H9 (cell line): ENCODE results near the gene PNLDC1. TPM values are rescaled to one million over a fixed set of nuclear protein-coding genes. Genes with fewer than 3 reads are reported as not detected.

Experiments
- DNase-seq: peaks from one replicate; pipeline ENCODE4 v3.0.0-alpha.2; 2017
- H2AFZ ChIP-seq: one replicate; pipeline ENCODE4 v1.6.1; 2013; ENCODE audit warnings: mild to moderate bottlenecking, low read length, control low read depth, moderate library complexity
- H2AK5ac ChIP-seq: 2 replicates; pipeline ENCODE4 v1.6.1; 2013; ENCODE audit warnings: low read length, control low read depth, mixed read lengths; ENCODE audit not compliant: insufficient read length
- H2BK120ac ChIP-seq: one replicate; pipeline ENCODE4 v1.6.1; 2013; ENCODE audit warnings: low read depth, mild to moderate bottlenecking, low read length, control low read depth, inconsistent platforms; ENCODE audit not compliant: poor library complexity, severe bottlenecking
- H2BK12ac ChIP-seq: 2 replicates; pipeline ENCODE4 v1.6.1; 2013; ENCODE audit warnings: low read length, control low read depth, mixed read lengths, low read depth; ENCODE audit not compliant: insufficient read length
- H2BK15ac ChIP-seq: 2 replicates; pipeline ENCODE4 v1.6.1; 2013; ENCODE audit warnings: low read depth, low read length, control low read depth
- H2BK20ac ChIP-seq: one replicate; pipeline ENCODE4 v1.6.1; 2013; ENCODE audit warnings: low read depth, mild to moderate bottlenecking, low read length, control low read depth, inconsistent platforms; ENCODE audit not compliant: poor library complexity, severe bottlenecking
- H2BK5ac ChIP-seq: 2 replicates; pipeline ENCODE4 v1.6.1; 2013; ENCODE audit warnings: low read length, control low read depth, mixed read lengths; ENCODE audit not compliant: insufficient read length
- H3K14ac ChIP-seq: 2 replicates; pipeline ENCODE4 v1.6.1; 2013; ENCODE audit warnings: low read length, control low read depth; ENCODE audit not compliant: insufficient read depth
- H3K18ac ChIP-seq: 2 replicates; pipeline ENCODE4 v1.6.1; 2013; ENCODE audit warnings: low read depth, mild to moderate bottlenecking, mixed read lengths, low read length, control low read depth; ENCODE audit not compliant: insufficient read length
- H3K23ac ChIP-seq: 2 replicates; pipeline ENCODE4 v1.6.1; 2013; ENCODE audit warnings: low read length, control low read depth, mixed read lengths, low read depth; ENCODE audit not compliant: insufficient read length
- H3K23me2 ChIP-seq: 2 replicates; pipeline ENCODE4 v1.6.1; 2013; ENCODE audit warnings: low read depth, mild to moderate bottlenecking, mixed read lengths, low read length, control low read depth; ENCODE audit not compliant: insufficient read length, poor library complexity, severe bottlenecking
- H3K27ac ChIP-seq: 2 replicates; pipeline ENCODE4 v1.5.1; 2013; ENCODE audit warnings: low read length, control low read depth, mixed read lengths, low read depth; ENCODE audit not compliant: insufficient read length
- H3K27me3 ChIP-seq: 2 replicates; pipeline ENCODE4 v1.6.1; 2013; ENCODE audit warnings: low read length, control low read depth, inconsistent platforms; ENCODE audit not compliant: insufficient read depth
- H3K4ac ChIP-seq: 2 replicates; pipeline ENCODE4 v1.6.1; 2013; ENCODE audit warnings: low read depth, mild to moderate bottlenecking, control low read depth, inconsistent platforms, low read length, moderate library complexity
- H3K4me1 ChIP-seq: 2 replicates; pipeline ENCODE4 v1.6.1; 2013; ENCODE audit warnings: low read length, control low read depth, inconsistent platforms; ENCODE audit not compliant: insufficient read depth
- H3K4me2 ChIP-seq: 2 replicates; pipeline ENCODE4 v1.6.1; 2013; ENCODE audit warnings: low read length, control low read depth, mixed read lengths; ENCODE audit not compliant: insufficient read length, insufficient read depth
- H3K56ac ChIP-seq: 2 replicates; pipeline ENCODE4 v1.6.1; 2013; ENCODE audit warnings: low read depth, mild to moderate bottlenecking, mixed read lengths, low read length, control low read depth; ENCODE audit not compliant: insufficient read length
- H3K79me1 ChIP-seq: 2 replicates; pipeline ENCODE4 v1.6.1; 2013; ENCODE audit warnings: low read depth, mild to moderate bottlenecking, moderate library complexity, low read length, control low read depth, inconsistent platforms; ENCODE audit not compliant: insufficient read depth, poor library complexity, severe bottlenecking
- H3K79me2 ChIP-seq: 2 replicates; pipeline ENCODE4 v1.6.1; 2013; ENCODE audit warnings: low read length, control low read depth, inconsistent platforms; ENCODE audit not compliant: insufficient read depth
- H3K9ac ChIP-seq: 2 replicates; pipeline ENCODE4 v1.6.1; 2013; ENCODE audit warnings: low read length, control low read depth, mixed read lengths; ENCODE audit not compliant: insufficient read length; ENCODE audit errors: extremely low read depth
- H3K9me3 ChIP-seq: one replicate; pipeline ENCODE4 v1.6.1; 2013; ENCODE audit warnings: low read depth, low read length, inconsistent platforms; ENCODE audit not compliant: control insufficient read depth
- H3T11ph ChIP-seq: one replicate; pipeline ENCODE4 v1.6.1; 2013; ENCODE audit warnings: mild to moderate bottlenecking, low read length, control low read depth, inconsistent platforms
- H4K20me1 ChIP-seq: one replicate; pipeline ENCODE4 v1.6.1; 2013; ENCODE audit not compliant: control insufficient read depth, insufficient read length, insufficient read depth
- H4K5ac ChIP-seq: 2 replicates; pipeline ENCODE4 v1.6.1; 2013; ENCODE audit warnings: low read depth, mild to moderate bottlenecking, mixed read lengths, low read length, control low read depth; ENCODE audit not compliant: insufficient read length
- H4K8ac ChIP-seq: replicated peaks from 2 replicates; pipeline ENCODE4 v1.6.1; 2013; ENCODE audit warnings: low read length, control low read depth, mixed read lengths, low read depth; ENCODE audit not compliant: insufficient read length
- H4K91ac ChIP-seq: 2 replicates; pipeline ENCODE4 v1.6.1; 2013; ENCODE audit warnings: low read depth, mild to moderate bottlenecking, moderate library complexity, mixed read lengths, low read length, control low read depth; ENCODE audit not compliant: insufficient read length
- H3K27ac Mint-ChIP-seq, 3 experiments: 2 replicates in 2 of 3; 3 replicates in 1 of 3; pipeline ENCODE4 v1.8.0; 2020 to 2021; ENCODE audit warnings: mixed read lengths in 3 of 3, mild to moderate bottlenecking in 1 of 3, moderate library complexity in 1 of 3
- H3K27me3 Mint-ChIP-seq: 2 replicates; pipeline ENCODE4 v1.8.0; 2021; ENCODE audit warnings: low read depth, mild to moderate bottlenecking, moderate library complexity, mixed read lengths
- H3K36me3 Mint-ChIP-seq, 3 experiments: 2 replicates in 2 of 3; 3 replicates in 1 of 3; pipeline ENCODE4 v1.8.0; 2020 to 2021; ENCODE audit warnings: low read depth in 3 of 3, mixed read lengths in 3 of 3; ENCODE audit not compliant: insufficient read depth in 1 of 3
- H3K4me1 Mint-ChIP-seq, 2 experiments: 2 replicates each; pipeline ENCODE4 v1.8.0; 2020; ENCODE audit warnings: mixed read lengths in 2 of 2
- H3K4me3 Mint-ChIP-seq, 2 experiments: 2 replicates in 1 of 2; 3 replicates in 1 of 2; pipeline ENCODE4 v1.8.0; 2020 to 2021; ENCODE audit warnings: mild to moderate bottlenecking in 2 of 2, mixed read lengths in 2 of 2, moderate library complexity in 1 of 2
- H3K9me3 Mint-ChIP-seq, 2 experiments: 2 replicates in 1 of 2; 3 replicates in 1 of 2; pipeline ENCODE4 v1.8.0; 2020; ENCODE audit warnings: mild to moderate bottlenecking in 2 of 2, mixed read lengths in 2 of 2, moderate library complexity in 1 of 2
- WGBS: extraction: QIAGEN DNeasy Blood & Tissue Kit; methylation state at CpG from one replicate; pipeline ENCODE4 v1.1.7; 2013; ENCODE audit warnings: missing lambda C conversion rate, low lambda C conversion rate, mixed read lengths; ENCODE audit not compliant: insufficient read length; ENCODE audit errors: extremely low coverage; 5-methylcytosine and 5-hydroxymethylcytosine counted together
- total RNA-seq: library from RNA; stranded (reverse); gene quantifications from 2 replicates; pipeline ENCODE4 v1.2.1, GENCODE V29; 2021
- TF ChIP-seq, protein P1 (sequence below): fragments of 200-600 bp; sonication (generic); conservative IDR thresholded peaks from 3 replicates; pipeline ENCODE4 v1.8.0; 2021; ENCODE audit warnings: antibody characterized with exemption, mild to moderate bottlenecking

The PNLDC1 gene
- total RNA-seq, 1 experiment from 2014 or later: not detected

DNA sequence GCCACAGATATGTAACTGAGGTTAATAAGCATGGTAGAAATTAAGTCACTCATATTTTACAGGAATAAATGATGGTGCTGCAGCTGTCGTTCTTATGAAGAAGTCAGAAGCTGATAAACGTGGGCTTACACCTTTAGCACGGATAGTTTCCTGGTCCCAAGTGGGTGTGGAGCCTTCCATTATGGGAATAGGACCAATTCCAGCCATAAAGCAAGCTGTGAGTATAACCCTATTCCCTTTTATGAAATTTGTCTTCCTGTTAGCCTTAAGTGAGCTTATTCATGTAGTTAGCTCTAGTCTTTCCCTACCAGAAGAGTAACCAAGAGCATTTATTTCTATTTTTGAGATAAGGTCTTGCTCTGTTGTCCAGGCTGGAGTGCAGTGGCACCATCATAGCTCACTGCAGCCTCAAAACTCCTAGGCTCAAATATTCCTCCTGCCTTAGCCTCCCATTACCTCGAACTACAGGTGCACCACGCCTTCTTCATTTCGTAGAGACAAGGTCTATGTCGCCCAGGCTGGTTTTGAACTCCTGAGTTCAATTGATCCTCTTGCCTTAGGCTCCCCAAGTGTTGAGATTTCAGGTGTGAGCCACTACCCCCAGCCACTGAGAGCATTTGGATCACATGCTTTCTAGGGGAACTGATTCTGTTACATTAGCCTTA, 22.7 kb upstream of the PNLDC1 start:
- no peak overlapping the region for H2BK20ac ChIP-seq
- TF ChIP-seq, protein P1, sequence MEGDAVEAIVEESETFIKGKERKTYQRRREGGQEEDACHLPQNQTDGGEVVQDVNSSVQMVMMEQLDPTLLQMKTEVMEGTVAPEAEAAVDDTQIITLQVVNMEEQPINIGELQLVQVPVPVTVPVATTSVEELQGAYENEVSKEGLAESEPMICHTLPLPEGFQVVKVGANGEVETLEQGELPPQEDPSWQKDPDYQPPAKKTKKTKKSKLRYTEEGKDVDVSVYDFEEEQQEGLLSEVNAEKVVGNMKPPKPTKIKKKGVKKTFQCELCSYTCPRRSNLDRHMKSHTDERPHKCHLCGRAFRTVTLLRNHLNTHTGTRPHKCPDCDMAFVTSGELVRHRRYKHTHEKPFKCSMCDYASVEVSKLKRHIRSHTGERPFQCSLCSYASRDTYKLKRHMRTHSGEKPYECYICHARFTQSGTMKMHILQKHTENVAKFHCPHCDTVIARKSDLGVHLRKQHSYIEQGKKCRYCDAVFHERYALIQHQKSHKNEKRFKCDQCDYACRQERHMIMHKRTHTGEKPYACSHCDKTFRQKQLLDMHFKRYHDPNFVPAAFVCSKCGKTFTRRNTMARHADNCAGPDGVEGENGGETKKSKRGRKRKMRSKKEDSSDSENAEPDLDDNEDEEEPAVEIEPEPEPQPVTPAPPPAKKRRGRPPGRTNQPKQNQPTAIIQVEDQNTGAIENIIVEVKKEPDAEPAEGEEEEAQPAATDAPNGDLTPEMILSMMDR: no peak
- no peak overlapping the region for H3K23ac ChIP-seq
- H3K36me3 Mint-ChIP-seq: peaks cover 47 to 97% (median 95%) of the 10 kb centered on the region in 3 experiments; a peak in 6 of 7 replicates
- no peak overlapping the region for H3K56ac ChIP-seq
- H3K4me2 ChIP-seq: no peak overlapping the region
- H2BK5ac ChIP-seq: no peak overlapping the region
- no peaks in the 10 kb centered on the region for H3K27me3 ChIP-seq
- H2BK12ac ChIP-seq: no peak overlapping the region
- no peak overlapping the region for H4K8ac ChIP-seq
- H3K4me1 ChIP-seq: no peaks in the 10 kb centered on the region
- no peaks in the 10 kb centered on the region for H4K20me1 ChIP-seq
- no peaks in the 10 kb centered on the region for H3K9me3 Mint-ChIP-seq
- no peaks in the 10 kb centered on the region for H3K27me3 Mint-ChIP-seq
- H3K4me3 Mint-ChIP-seq: no peak overlapping the region
- H3K79me2 ChIP-seq: no peaks in the 10 kb centered on the region
- peak overlapping the region in 1 of 3 experiments; percentile 89; a peak in 2 of 7 replicates for H3K27ac Mint-ChIP-seq
- DNase-seq: no peak
- H3K4me1 Mint-ChIP-seq: no peaks in the 10 kb centered on the region
- H2AFZ ChIP-seq: no peak overlapping the region
- H3K9ac ChIP-seq: no peak overlapping the region
- no peak overlapping the region for H4K91ac ChIP-seq
- H2BK15ac ChIP-seq: no peak overlapping the region
- no peaks in the 10 kb centered on the region for H3K79me1 ChIP-seq
- no peak overlapping the region for H3T11ph ChIP-seq
- H2AK5ac ChIP-seq: no peak overlapping the region
- H3K14ac ChIP-seq: no peak overlapping the region
- H3K18ac ChIP-seq: no peak overlapping the region
- no peak overlapping the region for H4K5ac ChIP-seq
- no peaks in the 10 kb centered on the region for H3K23me2 ChIP-seq
- H3K4ac ChIP-seq: no peak overlapping the region
- no CpG with 5 or more reads among the region's 7 CpGs for WGBS
- H3K27ac ChIP-seq: no peak overlapping the region
- H2BK120ac ChIP-seq: no peak overlapping the region
- H3K9me3 ChIP-seq: no peaks in the 10 kb centered on the region
